ENCODE data around the gene KCNJ10. TPM values are rescaled to one million over a fixed set of nuclear protein-coding genes. Genes with fewer than 3 reads are reported as not detected.

The KCNJ10 gene
- total RNA-seq, 1 experiment from 2014 or later, result 0.08 TPM

DNA sequence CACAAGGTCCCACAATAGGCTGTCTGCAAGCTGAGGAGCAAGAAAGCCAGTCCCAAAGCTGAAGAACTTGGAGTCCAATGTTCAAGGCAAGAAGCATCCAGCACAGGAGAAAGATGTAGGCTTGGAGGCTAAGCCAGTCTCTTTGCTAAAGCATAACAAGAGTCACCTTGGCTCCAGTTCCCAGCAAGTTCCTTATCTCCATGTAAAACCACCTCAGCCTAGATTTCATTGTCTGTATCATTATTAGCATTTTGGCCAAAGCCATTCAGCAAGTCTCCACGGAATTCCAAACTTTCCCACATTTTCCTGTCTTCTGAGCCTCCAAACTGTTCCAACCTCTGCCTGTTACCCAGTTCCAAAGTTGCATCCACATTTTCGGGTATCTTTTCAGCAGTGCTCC, 75.1 kb downstream of the KCNJ10 start:
- DNase-seq (ENCODE audit: low read depth, low spot score), result no peak
- no peaks in the 10 kb centered on the region for H3K36me3 ChIP-seq (ENCODE audit: control insufficient read depth, insufficient read depth, low read length)
- no peak for ATAC-seq
- intact Hi-C loops (cut with micrococcal nuclease; ENCODE audit: unreplicated experiment) (no loop called here), in situ Hi-C loops (cut with HindIII; ENCODE audit: low pct_unique_long_range_greater_than_20kb, low sequenced_read_pairs) (no loop called here)
- H3K4me3 ChIP-seq (ENCODE audit: low read depth in 2 of 2, low read length in 2 of 2), result no peak overlapping the region
- BruUV-seq (replicated peaks), result no TSS peak
- ChIA-PET POLR2A (no interaction called here), CTCF (interaction anchor here (0.6 kb wide), 1 partner anchor 13 kb away, joined by 6 read pairs; no protein-coding TSS in a partner anchor)
- no peak overlapping the region for H3K27ac ChIP-seq (ENCODE audit: low read length)
- no peaks in the 10 kb centered on the region for H3K4me1 ChIP-seq (ENCODE audit: control insufficient read depth, insufficient read depth, low read length)
- H3K27me3 ChIP-seq (ENCODE audit: control insufficient read depth, insufficient read depth, low read length), result peaks cover 4% of the 10 kb centered on the region
- H3K9me3 ChIP-seq (ENCODE audit: control insufficient read depth, insufficient read depth, low read depth, low read length), result no peaks in the 10 kb centered on the region
- TF ChIP-seq, protein P1, sequence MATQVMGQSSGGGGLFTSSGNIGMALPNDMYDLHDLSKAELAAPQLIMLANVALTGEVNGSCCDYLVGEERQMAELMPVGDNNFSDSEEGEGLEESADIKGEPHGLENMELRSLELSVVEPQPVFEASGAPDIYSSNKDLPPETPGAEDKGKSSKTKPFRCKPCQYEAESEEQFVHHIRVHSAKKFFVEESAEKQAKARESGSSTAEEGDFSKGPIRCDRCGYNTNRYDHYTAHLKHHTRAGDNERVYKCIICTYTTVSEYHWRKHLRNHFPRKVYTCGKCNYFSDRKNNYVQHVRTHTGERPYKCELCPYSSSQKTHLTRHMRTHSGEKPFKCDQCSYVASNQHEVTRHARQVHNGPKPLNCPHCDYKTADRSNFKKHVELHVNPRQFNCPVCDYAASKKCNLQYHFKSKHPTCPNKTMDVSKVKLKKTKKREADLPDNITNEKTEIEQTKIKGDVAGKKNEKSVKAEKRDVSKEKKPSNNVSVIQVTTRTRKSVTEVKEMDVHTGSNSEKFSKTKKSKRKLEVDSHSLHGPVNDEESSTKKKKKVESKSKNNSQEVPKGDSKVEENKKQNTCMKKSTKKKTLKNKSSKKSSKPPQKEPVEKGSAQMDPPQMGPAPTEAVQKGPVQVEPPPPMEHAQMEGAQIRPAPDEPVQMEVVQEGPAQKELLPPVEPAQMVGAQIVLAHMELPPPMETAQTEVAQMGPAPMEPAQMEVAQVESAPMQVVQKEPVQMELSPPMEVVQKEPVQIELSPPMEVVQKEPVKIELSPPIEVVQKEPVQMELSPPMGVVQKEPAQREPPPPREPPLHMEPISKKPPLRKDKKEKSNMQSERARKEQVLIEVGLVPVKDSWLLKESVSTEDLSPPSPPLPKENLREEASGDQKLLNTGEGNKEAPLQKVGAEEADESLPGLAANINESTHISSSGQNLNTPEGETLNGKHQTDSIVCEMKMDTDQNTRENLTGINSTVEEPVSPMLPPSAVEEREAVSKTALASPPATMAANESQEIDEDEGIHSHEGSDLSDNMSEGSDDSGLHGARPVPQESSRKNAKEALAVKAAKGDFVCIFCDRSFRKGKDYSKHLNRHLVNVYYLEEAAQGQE (IDR thresholded peaks at IDR 0.05; ENCODE audit: insufficient read depth in 1 of 2, low read depth in 2 of 2, low read length in 1 of 2), result no peak
- no peak for TF ChIP-seq SIN3A (IDR thresholded peaks at IDR 0.05; ENCODE audit: borderline replicate concordance, insufficient read depth, low read depth, low read length)
- no peak for TF ChIP-seq POLR2AphosphoS5 (IDR thresholded peaks at IDR 0.05; ENCODE audit: low read depth, low read length)
- TF ChIP-seq TCF7L2 (IDR thresholded peaks at IDR 0.05; ENCODE audit: low read depth, low read length), result no peak
- TF ChIP-seq, protein P2, sequence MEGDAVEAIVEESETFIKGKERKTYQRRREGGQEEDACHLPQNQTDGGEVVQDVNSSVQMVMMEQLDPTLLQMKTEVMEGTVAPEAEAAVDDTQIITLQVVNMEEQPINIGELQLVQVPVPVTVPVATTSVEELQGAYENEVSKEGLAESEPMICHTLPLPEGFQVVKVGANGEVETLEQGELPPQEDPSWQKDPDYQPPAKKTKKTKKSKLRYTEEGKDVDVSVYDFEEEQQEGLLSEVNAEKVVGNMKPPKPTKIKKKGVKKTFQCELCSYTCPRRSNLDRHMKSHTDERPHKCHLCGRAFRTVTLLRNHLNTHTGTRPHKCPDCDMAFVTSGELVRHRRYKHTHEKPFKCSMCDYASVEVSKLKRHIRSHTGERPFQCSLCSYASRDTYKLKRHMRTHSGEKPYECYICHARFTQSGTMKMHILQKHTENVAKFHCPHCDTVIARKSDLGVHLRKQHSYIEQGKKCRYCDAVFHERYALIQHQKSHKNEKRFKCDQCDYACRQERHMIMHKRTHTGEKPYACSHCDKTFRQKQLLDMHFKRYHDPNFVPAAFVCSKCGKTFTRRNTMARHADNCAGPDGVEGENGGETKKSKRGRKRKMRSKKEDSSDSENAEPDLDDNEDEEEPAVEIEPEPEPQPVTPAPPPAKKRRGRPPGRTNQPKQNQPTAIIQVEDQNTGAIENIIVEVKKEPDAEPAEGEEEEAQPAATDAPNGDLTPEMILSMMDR (IDR thresholded peaks at IDR 0.05), result no peak

DNA sequence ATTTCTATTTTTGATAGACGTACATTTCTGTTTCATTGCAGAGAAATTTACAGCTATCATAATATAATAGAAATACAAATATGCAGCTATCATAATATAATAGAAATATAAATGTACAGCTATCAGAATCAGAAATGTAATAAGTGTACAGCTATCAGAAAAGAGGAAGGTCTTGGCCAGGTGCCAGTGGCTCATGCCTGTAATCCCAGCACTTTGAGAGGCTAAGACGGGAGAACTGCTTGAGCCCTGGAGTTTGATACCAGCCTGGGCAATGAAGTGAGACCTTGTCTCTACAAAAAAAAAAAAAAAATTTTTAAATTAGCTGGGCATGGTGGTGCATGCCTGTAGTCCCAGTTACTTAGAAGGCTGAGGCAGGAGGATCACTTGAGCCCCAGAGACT, 76.0 kb downstream of the KCNJ10 start:
- no peak for ATAC-seq
- Histone ChIP-seq H3K27ac (ENCODE audit: low read length) (no peak overlapping the region), H3K4me3 (ENCODE audit: low read depth in 2 of 2, low read length in 2 of 2) (no peak overlapping the region), H3K4me1 (ENCODE audit: control insufficient read depth, insufficient read depth, low read length) (no peaks in the 10 kb centered on the region), H3K36me3 (ENCODE audit: control insufficient read depth, insufficient read depth, low read length) (no peaks in the 10 kb centered on the region), H3K9me3 (ENCODE audit: control insufficient read depth, insufficient read depth, low read depth, low read length) (no peaks in the 10 kb centered on the region), H3K27me3 (ENCODE audit: control insufficient read depth, insufficient read depth, low read length) (peaks cover 4% of the 10 kb centered on the region)
- TF ChIP-seq TCF7L2 (IDR thresholded peaks at IDR 0.05; ENCODE audit: low read depth, low read length) (no peak), POLR2AphosphoS5 (IDR thresholded peaks at IDR 0.05; ENCODE audit: low read depth, low read length) (no peak), SIN3A (IDR thresholded peaks at IDR 0.05; ENCODE audit: borderline replicate concordance, insufficient read depth, low read depth, low read length) (no peak)
- TF ChIP-seq, protein P1 (IDR thresholded peaks at IDR 0.05; ENCODE audit: insufficient read depth in 1 of 2, low read depth in 2 of 2, low read length in 1 of 2), result no peak
- TF ChIP-seq, protein P2 (IDR thresholded peaks at IDR 0.05), result no peak
- ChIA-PET CTCF (interaction anchor here (0.7 to 1.1 kb wide), 3 partner anchors 10 to 213 kb away, joined by 3 to 5 read pairs (median 4); partner anchors contain the start of gene DUSP23), POLR2A (no interaction called here)
- no peak for DNase-seq (ENCODE audit: low read depth, low spot score)
- intact Hi-C loops (cut with micrococcal nuclease; ENCODE audit: unreplicated experiment), result no loop called here
- no TSS peak for BruUV-seq (replicated peaks)
- in situ Hi-C loops (cut with HindIII; ENCODE audit: low pct_unique_long_range_greater_than_20kb, low sequenced_read_pairs), result no loop called here
